Stimulated activated CD4-positive, alpha-beta T cell treated with anti-CD3 and anti-CD28 coated beads, Interleukin-1b, Interleukin-23, amount 100 ng/mL, for 24 hours (primary cell): ENCODE results near the gene DEFB112.

ENCODE experiments used
- DNase-seq, 4 experiments: peaks; one replicate each; pipeline ENCODE4 v3.0.0-alpha.2; 2020; ENCODE audit warnings: low read depth in 4 of 4, low spot score in 1 of 4

DEFB112 gene, protein sequence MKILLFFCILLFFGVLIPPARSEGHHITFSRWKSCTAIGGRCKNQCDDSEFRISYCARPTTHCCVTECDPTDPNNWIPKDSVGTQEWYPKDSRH

GRCh38 chr6:50049829-50050228 is at the start of gene DEFB112:
TSS of gene DEFB112 (minus strand) at chr6:50049929. CDS start at chr6:50049869, 60 bp downstream.
- no peak for DNase-seq

- no peak for DNase-seq
Observed at GRCh38 chr6:50098641-50098993, 48.9 kb upstream of the DEFB112 start.

GRCh38 chr6:50097966-50098640 is 48.4 kb upstream of the DEFB112 start:
- no peak for DNase-seq

DNA sequence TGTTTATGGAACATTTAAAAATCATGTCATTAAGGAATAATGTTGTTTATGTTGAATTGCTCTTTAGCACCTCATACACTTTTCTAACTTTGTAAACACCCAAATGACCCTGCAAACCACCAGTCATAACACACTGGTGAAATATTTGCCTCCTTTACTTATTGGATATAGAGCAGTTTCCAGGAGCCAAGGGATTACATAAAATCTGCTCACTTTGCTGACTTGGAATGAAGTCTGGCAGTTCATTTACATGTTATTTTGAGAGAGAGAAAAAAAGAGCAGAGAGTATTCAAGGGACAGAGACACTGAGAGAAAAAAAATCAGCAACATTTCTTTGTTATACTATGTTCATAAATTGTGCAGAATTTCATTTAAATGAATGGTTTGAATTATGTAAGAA is 46.6 kb upstream of the DEFB112 start:
- no peak for DNase-seq

- no peak for DNase-seq
Observed at GRCh38 chr6:50093938-50094272, 44.2 kb upstream of the DEFB112 start.

- DNase-seq, result no peak
Observed at GRCh38 chr6:50093116-50093937, 43.6 kb upstream of the DEFB112 start.

DNA sequence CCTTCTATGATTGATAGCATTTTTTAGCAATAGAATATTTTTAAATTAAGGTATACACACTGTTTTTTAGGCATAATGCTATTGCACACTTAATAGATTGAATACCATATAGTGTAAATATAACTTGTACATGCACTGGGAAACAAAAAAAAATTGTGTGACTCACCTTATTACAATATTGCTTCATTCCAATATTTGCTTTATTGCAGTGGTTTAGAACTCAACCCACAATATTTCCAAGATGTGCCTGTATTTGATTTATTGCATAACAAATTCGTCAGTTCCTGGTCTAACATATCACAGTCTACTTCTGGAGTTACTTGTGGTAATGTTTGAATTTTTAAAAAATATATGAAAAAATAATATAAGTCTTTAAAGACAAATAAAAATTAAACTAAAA is 41.9 kb upstream of the DEFB112 start:
- no peak for DNase-seq

DNA sequence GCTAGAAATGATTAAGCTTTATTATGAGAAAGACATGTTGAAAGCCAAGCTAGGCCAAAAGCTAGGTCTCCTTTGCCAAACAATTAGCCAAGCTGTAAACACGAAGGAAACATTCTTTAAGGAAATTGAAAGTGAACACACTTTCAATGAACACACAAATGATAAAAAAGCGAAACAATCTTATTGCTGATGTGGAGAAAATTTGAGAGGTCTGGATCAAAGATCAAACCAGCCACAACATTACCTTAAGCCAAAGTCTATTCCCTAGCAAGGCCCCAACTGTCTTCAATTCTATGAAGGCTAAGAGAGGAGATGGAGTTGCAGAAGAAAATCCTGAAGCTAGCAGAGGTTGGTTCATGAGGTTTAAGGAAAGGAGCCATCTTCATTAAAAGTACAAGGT is 40.2 kb upstream of the DEFB112 start:
- no peak for DNase-seq

- no peak for DNase-seq
Observed at GRCh38 chr6:50087231-50087954, 37.7 kb upstream of the DEFB112 start.

DNA sequence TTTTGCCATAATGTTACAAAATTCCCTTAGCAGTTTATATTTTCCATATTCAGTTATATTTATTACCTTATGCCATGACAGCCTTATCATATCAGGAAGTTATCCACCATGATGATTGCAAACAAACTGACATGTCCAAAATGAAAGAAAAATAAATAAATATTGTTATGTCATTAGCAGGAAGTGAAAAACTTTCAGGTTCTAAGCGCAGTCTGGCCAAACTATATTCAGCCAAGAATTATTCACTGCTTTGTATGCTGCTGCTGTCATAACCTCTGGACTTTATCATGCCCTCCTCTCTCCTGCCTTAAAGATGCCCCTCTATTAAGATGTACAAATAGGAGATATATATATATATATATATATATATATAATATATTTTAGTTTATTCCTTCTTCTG is 27.7 kb upstream of the DEFB112 start:
- no peak for DNase-seq

DNA sequence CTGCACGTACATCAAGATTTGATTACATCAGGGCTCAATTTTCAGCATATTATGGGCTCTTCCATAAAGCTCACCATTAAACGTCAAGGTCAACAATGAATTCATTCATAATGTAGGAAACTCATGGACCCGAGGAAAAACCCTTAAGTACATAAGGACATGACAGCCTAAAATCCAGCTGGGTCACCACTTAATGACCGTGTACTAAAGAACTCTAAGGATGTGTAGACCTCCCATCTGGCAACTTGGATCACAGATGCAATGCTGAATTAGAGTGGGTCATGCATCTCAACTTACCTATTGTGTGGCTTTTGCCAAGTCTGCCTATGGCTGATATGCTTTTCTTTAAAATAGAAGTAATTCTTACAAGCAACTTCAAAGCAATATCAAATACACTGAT is 26.7 kb upstream of the DEFB112 start:
- DNase-seq, result no peak

GRCh38 chr6:50071921-50072320 is 22.2 kb upstream of the DEFB112 start:
- no peak for DNase-seq

DNA sequence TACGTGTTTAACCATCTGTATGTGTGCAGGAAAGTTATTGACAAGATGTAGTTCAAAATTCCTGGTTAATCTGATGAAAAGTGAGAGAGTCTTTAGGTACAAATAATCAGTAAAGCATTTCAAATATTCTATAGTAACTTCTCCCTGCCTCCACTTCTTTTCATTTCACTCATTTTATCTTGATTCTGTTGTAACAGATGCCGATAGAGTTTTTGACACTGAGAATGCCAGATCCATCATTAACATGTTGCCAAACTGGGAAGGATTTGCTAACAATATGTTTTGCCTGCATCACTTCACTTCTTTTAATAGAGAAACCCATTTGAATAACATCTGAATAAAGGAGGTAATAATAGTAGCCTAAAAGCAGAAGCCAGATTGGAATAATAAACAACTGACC is 20.4 kb upstream of the DEFB112 start:
- no peak for DNase-seq

- DNase-seq, result no peak
Observed at GRCh38 chr6:50062051-50062450, 12.3 kb upstream of the DEFB112 start.

GRCh38 chr6:50056242-50056641 is 6.5 kb upstream of the DEFB112 start:
- no peak for DNase-seq

DNA sequence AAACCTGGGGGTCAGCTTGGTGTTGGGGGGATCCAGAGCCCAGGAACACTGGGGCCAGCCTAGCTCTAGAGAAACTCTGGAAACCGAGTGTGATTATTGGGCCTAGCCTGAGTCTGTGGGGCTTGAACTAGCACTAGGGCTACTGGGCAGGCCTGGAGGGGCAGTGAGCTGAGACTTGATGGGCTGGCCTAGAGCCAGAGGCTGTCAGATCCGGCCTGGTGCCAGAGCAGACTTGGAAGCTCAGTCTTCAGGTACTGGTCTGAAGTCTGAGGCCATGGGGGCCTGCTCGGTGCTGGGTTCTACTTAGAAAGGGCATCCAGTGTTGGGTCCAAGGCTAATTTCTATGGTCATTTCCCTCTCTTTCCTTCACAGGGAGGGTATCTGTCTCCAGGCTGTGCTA is 2.7 kb downstream of the DEFB112 start:
- no peak for DNase-seq

DNA sequence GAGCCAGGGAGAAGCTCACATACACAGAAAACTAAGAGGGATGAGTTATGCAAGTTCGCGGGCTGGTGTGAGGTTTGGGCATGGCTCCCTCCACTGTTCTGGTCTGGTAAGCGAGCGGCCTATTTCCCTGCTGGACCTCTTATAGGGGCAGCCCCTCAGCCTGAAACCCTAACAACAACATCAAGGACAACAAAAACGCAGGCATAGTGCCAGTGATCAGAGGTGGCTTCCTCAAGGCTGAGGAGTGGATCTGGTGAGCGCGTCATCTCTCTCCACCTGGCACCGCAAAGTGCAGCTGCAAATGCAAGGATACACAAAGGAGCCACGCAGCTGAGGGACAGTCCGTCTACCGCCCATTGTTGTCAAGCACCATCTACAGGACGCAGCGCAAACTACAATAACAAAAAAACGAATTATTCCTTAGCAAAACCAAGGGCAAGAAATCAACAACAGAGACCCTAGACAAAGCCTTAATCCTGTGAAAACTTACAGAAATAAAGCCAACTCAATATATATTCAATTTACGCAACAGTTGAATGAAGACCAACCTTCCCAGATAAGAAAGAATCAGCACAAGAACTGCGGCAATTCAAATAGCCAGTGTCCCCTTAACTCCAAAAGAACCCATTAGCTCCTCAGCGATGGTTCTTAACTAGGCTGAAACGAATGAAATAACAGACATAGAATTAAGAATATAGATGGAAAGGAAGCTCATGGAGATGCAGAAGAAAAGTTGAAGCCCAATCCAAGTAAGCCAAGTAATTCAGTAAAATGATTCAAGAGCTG is 18.8 kb downstream of the DEFB112 start:
- DNase-seq, result no peak

DNA sequence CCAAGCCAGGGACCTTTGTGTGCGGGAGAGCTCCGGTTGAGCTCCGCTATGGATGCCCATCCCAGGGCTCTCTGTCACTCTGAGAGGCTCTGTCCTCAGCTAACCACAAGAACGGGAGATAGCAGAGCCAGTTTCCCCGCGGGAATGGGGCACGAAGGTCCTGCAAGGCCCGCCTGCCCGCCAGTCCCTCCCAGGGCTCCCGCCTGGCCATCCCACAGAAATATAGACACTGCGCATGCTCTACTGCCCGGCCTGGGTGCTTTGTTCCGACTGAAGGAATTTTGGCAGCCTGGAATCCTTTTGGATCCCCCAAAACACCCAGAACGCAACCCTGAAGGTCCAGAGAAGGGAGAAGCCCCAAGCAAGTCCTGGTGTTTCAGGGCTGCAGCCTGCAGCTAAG is 19.4 kb downstream of the DEFB112 start:
- DNase-seq, result no peak

DNA sequence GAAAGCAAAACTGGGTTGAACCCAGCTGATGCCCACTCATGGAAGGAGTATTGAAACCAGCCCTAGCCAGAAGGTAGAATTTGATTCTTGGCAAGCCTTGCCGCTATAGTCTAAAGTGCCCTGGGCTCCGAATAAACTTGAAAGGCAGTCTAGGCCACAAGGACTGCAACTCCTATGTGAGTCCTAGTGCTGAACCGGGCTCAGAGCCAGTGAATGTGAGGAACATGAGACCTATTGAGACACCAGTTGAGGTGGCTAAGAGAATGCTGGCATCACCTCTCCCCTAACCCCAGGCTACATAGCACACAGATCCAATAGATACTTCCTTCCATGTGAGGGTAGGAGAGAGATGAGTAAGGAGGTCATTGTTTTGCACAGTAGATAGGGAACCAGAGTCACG is 24.5 kb downstream of the DEFB112 start:
- no peak for DNase-seq

- DNase-seq, result no peak
Observed at GRCh38 chr6:50021894-50022293, 27.8 kb downstream of the DEFB112 start, which contains the start of gene DEFB110. TSS of gene DEFB110 (minus strand) at chr6:50021994. CDS start at chr6:50021935, 59 bp downstream.

DNA sequence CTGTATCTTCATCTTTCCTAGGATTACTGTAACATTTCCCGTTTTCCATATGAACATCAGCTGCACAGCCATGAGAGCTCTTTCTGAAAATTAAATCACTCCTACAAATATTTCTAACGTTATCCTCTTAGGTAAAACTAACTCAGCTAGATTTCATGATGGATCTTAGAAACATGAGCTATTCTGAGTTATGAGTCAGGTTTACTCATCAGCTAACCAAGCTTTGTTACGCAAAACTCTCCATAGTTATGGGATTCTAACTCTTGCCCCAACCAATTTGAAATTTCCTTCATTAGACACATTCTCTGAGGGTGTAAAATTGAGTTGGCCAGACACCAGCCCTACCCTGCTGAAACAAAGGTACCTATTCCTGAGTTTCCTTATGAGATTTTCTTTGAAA is 41.9 kb downstream of the DEFB112 start:
- no peak for DNase-seq
